ENCODE data around the gene SLC5A2. TPM values are rescaled to one million over a fixed set of nuclear protein-coding genes. Genes with fewer than 3 reads are reported as not detected.

The SLC5A2 gene
- total RNA-seq, 1 donor = under 0.01 TPM

DNA sequence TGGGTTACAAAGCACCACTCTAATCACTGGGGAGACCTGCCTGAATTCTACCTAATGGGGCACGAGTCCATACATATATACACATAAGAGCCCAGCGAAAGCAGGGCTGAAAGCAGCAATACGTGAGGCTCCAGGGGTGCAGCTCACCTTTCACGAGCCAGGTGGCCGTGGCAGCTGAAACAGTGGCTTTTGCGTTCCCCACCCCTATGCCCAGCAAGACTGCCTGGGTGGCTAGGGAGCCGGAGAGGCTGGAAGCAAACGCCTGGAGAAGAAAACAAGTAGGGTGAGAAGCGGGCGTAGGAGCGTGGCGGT lies 24.6 kb downstream of the SLC5A2 start:
- no peak for DNase-seq (ENCODE audit: low read depth)

GRCh38 chr16:31507929-31508705 lies 25.2 kb downstream of the SLC5A2 start, which contains the start of gene RUSF1:
Gene RUSF1 (minus strand): TSS chr16:31508391. CDS start chr16:31508373, 18 bp downstream.
- H3K4me3 ChIP-seq (ENCODE audit: low read depth, low read length) = peak within 1 kb of the TSS; percentile 96
- TF ChIP-seq CTCF (IDR thresholded peaks at IDR 0.05; ENCODE audit: insufficient read depth, low read depth, low read length) = no peak
- peak; percentile 94 for DNase-seq (ENCODE audit: low read depth)

More for the DNA sequence above, 24.6 kb downstream of the SLC5A2 start:
- peak; percentile 1 for TF ChIP-seq CTCF (IDR thresholded peaks at IDR 0.05; ENCODE audit: insufficient read depth, low read depth, low read length)
- H3K4me3 ChIP-seq (ENCODE audit: low read depth, low read length) = peak overlapping the region; percentile 96

DNA sequence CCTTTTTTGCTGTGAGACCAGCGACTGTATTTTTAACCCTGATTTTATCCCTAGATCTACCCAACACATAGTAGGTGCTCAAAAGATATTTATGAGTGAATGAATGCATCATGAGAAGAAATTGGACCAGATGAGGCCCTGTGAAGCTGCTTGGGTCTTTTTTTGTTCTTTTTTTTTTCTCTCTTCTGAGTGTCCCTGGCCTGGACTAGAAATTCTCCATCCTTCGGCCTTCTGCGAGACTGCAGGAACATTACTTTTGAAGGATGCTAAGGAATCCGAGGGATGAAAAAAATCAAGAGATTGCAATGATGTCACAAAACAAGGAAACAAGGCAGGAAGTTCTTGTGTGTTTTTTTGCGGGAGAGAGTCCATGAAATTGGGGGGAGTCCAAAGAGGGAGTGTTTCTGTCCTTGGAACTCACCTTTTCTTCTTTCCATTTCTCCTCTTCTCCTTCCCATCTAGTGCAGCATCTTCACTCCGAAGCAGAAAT lies 25.8 kb downstream of the SLC5A2 start:
- TF ChIP-seq CTCF (IDR thresholded peaks at IDR 0.05; ENCODE audit: insufficient read depth, low read depth, low read length) = peak; percentile 4
- peak; percentile 51 for DNase-seq (ENCODE audit: low read depth)
- peak overlapping the region; percentile 96 for H3K4me3 ChIP-seq (ENCODE audit: low read depth, low read length)

GRCh38 chr16:31513126-31513525 lies 30.2 kb downstream of the SLC5A2 start:
- no peak overlapping the region for H3K4me3 ChIP-seq (ENCODE audit: low read depth, low read length)
- peak; percentile 48 for DNase-seq (ENCODE audit: low read depth)
- TF ChIP-seq CTCF (IDR thresholded peaks at IDR 0.05; ENCODE audit: insufficient read depth, low read depth, low read length) = no peak

GRCh38 chr16:31513884-31514283 lies 31.0 kb downstream of the SLC5A2 start:
- H3K4me3 ChIP-seq (ENCODE audit: low read depth, low read length) = no peak overlapping the region
- DNase-seq (ENCODE audit: low read depth) = no peak
- TF ChIP-seq CTCF (IDR thresholded peaks at IDR 0.05; ENCODE audit: insufficient read depth, low read depth, low read length) = no peak

GRCh38 chr16:31517800-31518402 lies 35.0 kb downstream of the SLC5A2 start:
- no peak for DNase-seq (ENCODE audit: low read depth)
- H3K4me3 ChIP-seq (ENCODE audit: low read depth, low read length) = no peak overlapping the region
- no peak for TF ChIP-seq CTCF (IDR thresholded peaks at IDR 0.05; ENCODE audit: insufficient read depth, low read depth, low read length)

All from fibroblast of villous mesenchyme (primary cell).